ENCODE results near the gene CRACDL.

CRACDL gene

DNA sequence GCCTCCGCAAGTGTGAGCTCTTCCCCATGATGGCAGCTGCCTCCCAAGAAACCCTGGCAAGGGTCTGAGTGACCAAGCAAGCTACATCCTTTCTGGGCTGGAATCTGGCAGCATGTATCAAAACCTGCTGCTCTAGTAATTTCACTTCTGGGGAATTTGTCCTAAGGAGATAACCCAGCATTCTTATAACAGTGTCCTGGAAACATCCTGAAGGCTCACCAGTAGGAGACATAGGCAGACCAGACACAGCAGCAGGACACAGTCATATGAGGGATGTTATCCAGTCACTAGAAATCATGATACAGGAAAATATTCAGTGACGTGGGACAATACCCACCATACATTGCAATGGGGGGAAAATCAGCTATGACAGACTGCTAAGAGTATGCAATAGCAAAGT lies 64.5 kb downstream of the CRACDL start:
- DNase-seq (ENCODE audit: low read depth), result no peak
- H3K4me3 ChIP-seq (ENCODE audit: low read length), result no peak overlapping the region
- TF ChIP-seq, protein P1, sequence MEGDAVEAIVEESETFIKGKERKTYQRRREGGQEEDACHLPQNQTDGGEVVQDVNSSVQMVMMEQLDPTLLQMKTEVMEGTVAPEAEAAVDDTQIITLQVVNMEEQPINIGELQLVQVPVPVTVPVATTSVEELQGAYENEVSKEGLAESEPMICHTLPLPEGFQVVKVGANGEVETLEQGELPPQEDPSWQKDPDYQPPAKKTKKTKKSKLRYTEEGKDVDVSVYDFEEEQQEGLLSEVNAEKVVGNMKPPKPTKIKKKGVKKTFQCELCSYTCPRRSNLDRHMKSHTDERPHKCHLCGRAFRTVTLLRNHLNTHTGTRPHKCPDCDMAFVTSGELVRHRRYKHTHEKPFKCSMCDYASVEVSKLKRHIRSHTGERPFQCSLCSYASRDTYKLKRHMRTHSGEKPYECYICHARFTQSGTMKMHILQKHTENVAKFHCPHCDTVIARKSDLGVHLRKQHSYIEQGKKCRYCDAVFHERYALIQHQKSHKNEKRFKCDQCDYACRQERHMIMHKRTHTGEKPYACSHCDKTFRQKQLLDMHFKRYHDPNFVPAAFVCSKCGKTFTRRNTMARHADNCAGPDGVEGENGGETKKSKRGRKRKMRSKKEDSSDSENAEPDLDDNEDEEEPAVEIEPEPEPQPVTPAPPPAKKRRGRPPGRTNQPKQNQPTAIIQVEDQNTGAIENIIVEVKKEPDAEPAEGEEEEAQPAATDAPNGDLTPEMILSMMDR (IDR thresholded peaks at IDR 0.05; ENCODE audit: insufficient read depth, low read depth, low read length, missing control alignments), result no peak

DNA sequence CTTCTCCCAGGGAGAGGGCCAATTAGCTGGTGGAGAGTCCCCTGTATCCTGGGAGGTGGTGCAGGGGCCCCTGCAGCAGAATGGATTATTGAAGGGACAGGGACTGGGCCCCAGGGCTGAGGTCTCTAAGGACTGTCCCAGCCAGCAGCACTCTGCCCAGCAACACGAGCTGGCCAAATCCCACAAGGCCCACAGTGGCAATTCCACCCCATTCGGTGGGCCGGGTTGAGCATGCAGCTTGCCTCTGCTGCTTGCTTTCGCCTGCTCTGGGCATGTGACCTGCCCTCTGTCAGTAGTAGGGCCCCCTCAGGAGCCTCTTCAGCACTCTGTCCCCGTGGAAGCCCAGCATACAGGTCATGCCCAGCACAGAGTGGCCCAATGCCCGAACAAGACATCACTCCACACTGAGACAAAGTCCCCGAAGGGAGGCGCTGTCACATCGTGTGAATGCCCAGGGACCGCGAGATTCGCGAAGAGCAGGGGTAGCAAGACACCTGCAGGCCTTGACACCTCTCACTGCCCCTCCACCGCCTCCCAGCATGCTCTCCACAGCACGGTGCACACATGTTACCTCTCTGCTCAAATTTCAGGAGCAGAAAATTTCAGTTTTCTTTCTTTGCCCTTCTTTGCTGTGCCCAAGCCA lies 65.4 kb downstream of the CRACDL start:
- H3K4me3 ChIP-seq (ENCODE audit: low read length), result no peak overlapping the region
- DNase-seq (ENCODE audit: low read depth), result no peak
- TF ChIP-seq, protein P1 (IDR thresholded peaks at IDR 0.05; ENCODE audit: insufficient read depth, low read depth, low read length, missing control alignments), result no peak

DNA sequence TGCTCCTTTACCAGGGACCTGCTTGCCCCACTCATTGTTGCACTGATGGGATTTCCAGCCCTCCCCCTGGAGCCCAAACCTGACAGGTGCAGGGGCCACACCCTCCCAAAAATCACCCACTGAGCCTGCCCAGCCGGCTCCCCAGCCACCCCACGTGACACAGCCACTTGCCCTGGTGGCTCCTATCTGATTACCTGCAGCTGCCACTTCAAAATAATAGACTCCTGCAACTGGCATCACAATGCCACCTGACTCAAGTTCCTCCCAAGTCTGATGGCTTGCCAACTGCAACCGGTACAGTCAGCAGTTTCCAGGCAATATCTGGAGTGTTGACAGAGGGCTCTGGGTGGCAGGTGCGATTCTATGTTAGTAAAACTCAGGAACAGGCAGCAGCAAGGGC lies 66.2 kb downstream of the CRACDL start:
- H3K4me3 ChIP-seq (ENCODE audit: low read length), result no peak overlapping the region
- DNase-seq (ENCODE audit: low read depth), result peak; percentile 74

DNA sequence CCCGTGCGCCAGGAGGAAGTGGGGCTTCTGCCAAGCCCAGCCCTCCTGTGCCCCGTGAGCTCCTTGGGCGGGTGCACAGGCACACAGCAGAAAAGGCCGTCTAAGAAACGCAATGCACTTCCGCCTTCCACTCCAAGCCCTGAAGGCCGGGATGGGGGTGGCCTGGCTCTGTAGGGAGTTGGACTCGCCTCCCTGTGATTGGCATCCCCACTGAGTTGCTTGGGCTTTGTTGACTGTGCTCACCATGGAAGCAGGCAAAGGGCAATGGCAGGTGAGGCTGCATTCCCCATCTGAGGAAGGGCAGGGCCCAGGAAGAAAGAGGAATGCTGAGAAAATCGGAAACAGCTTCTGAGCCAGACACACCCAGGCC lies 66.8 kb downstream of the CRACDL start:
- peak; percentile 92 for DNase-seq (ENCODE audit: low read depth)
- no peak overlapping the region for H3K4me3 ChIP-seq (ENCODE audit: low read length)
- TF ChIP-seq, protein P1 (IDR thresholded peaks at IDR 0.05; ENCODE audit: insufficient read depth, low read depth, low read length, missing control alignments), result no peak

More for the DNA sequence above, 66.2 kb downstream of the CRACDL start:
- TF ChIP-seq, protein P1 (IDR thresholded peaks at IDR 0.05; ENCODE audit: insufficient read depth, low read depth, low read length, missing control alignments), result no peak

DNA sequence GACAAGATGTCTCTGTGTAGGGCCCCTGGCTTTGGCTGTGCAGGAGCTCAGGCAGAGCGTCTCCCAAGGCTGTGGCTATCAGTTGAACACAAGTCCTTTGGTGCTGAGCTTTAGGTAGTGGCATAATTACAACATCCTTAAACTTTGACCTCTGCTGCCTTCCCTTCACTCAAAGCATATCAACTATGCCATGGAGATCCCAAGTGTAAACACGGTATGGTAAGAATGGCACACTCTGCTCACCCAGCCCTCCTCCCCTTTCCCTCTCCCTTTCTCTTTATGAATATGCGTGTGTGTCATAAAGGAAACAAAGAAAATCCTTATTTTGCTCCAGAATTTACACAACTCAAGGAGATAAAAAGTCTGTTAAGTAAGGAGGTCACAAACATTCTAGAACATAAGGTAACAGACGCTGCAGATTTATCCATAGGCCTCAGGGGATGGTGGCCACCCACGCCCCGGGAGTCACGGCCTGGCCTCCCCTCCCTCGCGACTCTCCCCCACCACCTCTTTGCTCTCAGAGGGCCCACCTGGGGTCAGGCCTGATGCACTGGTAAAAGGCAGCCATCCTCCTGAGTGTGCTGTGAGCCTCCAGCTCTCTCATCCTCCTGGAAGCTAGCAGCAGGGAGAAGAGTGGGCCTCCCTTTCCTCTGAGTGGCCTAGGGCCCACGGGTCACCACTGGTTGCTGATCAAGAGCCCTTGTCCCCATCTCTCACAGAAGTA lies 67.3 kb downstream of the CRACDL start:
- H3K4me3 ChIP-seq (ENCODE audit: low read length), result no peak overlapping the region
- TF ChIP-seq, protein P1 (IDR thresholded peaks at IDR 0.05; ENCODE audit: insufficient read depth, low read depth, low read length, missing control alignments), result no peak
- DNase-seq (ENCODE audit: low read depth), result no peak

DNA sequence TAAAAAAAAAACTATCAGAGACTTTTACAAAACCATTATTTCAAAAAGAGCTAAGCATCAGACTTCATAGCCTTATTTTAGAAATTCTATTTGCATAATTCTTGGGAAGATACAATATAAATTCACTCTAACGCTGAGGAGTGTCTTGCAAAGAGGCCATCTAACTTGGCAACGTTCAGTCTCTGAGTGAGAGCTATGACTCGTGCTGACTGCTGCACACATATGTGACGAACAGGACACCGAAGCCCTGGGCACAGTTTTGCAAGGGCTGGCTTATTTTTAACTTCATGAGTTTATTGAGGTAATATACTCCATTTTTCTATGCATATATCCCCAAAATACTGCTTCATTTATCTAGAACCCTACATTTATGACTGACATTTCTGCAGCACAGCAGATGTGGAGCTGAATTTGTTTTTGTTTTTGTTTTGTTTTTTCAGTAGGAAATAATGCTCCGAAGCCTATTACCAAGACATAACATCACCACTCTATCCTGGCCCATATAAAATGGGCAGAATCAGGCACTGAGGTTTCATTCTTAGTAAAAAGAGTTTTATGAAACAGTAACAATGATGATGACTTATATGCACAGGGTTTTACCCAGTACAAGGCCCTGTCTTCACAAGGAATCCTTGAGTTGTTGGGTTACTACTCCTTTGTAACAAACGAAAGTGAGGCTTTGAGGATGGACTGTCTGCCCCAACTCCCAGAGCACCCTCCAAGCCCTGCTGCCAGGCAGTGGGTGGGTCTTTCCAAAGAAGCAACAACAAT lies 68.3 kb downstream of the CRACDL start:
- peak; percentile 52 for DNase-seq (ENCODE audit: low read depth)
- TF ChIP-seq, protein P1 (IDR thresholded peaks at IDR 0.05; ENCODE audit: insufficient read depth, low read depth, low read length, missing control alignments), result no peak
- H3K4me3 ChIP-seq (ENCODE audit: low read length), result no peak overlapping the region
